GM23338 (cell line): ENCODE results near the gene CMC1. TPM values are rescaled to one million over a fixed set of nuclear protein-coding genes. Genes with fewer than 3 reads are reported as not detected.

Experiments used
- ATAC-seq: fragments of 200-7000 bp; cut with Tn5 transposase; 3 replicates; pipeline ENCODE4 v1.9.1; 2020
- DNase-seq: peaks from one replicate; pipeline ENCODE4 v3.0.0-alpha.2; 2015; ENCODE audit warnings: low spot score
- H2AFZ ChIP-seq: fragments of 200-600 bp; sonication (generic); 2 replicates; pipeline ENCODE4 v1.8.0; 2016; ENCODE audit warnings: antibody characterized with exemption, mild to moderate bottlenecking, moderate library complexity
- H3F3A ChIP-seq: fragments of 200-600 bp; sonication (generic); replicated peaks from 2 replicates; pipeline ENCODE4 v1.8.0; 2017; ENCODE audit warnings: antibody characterized with exemption, mixed run types, low read depth
- H3K27ac ChIP-seq: fragments of 200-600 bp; sonication (generic); 2 replicates; pipeline ENCODE4 v1.6.1; 2016; ENCODE audit warnings: low read depth
- H3K27me3 ChIP-seq: fragments of 200-600 bp; sonication (generic); 2 replicates; pipeline ENCODE4 v1.8.0; 2016; ENCODE audit warnings: mild to moderate bottlenecking, mixed run types, moderate library complexity; ENCODE audit not compliant: insufficient read depth
- H3K36me3 ChIP-seq: fragments of 200-600 bp; sonication (generic); 2 replicates; pipeline ENCODE4 v1.8.0; 2016; ENCODE audit warnings: mild to moderate bottlenecking; ENCODE audit not compliant: insufficient read depth
- H3K4me1 ChIP-seq: fragments of 200-600 bp; sonication (generic); 2 replicates; pipeline ENCODE4 v1.8.0; 2016; ENCODE audit warnings: mild to moderate bottlenecking, moderate library complexity; ENCODE audit not compliant: insufficient read depth
- H3K4me2 ChIP-seq: fragments of 200-600 bp; sonication (generic); 2 replicates; pipeline ENCODE4 v1.7.1; 2017; ENCODE audit warnings: mixed run types
- H3K4me3 ChIP-seq: fragments of 200-600 bp; sonication (generic); 2 replicates; pipeline ENCODE4 v1.6.1; 2016; ENCODE audit warnings: mixed run types
- H3K79me2 ChIP-seq: fragments of 200-600 bp; sonication (generic); replicated peaks from 2 replicates; pipeline ENCODE4 v1.8.0; 2017; ENCODE audit warnings: mild to moderate bottlenecking; ENCODE audit not compliant: insufficient read depth
- H3K9me2 ChIP-seq: fragments of 200-600 bp; sonication (generic); 2 replicates; pipeline ENCODE4 v1.8.0; 2017; ENCODE audit not compliant: insufficient read depth
- H4K20me1 ChIP-seq: fragments of 200-600 bp; sonication (generic); replicated peaks from 2 replicates; pipeline ENCODE4 v1.8.0; 2017; ENCODE audit warnings: mild to moderate bottlenecking; ENCODE audit not compliant: insufficient read depth
- H3K27ac Mint-ChIP-seq: 2 replicates; pipeline ENCODE4 v1.8.0; 2020; ENCODE audit warnings: inconsistent platforms, mild to moderate bottlenecking, moderate library complexity, mixed read lengths
- H3K27me3 Mint-ChIP-seq: 3 replicates; pipeline ENCODE4 v1.8.0; 2022; ENCODE audit warnings: low read depth, mild to moderate bottlenecking, moderate library complexity, mixed read lengths, inconsistent platforms; ENCODE audit not compliant: insufficient read depth, poor library complexity
- H3K36me3 Mint-ChIP-seq: 3 replicates; pipeline ENCODE4 v1.8.0; 2021; ENCODE audit warnings: low read depth, mild to moderate bottlenecking, inconsistent platforms, moderate library complexity, mixed read lengths
- H3K4me1 Mint-ChIP-seq: 3 replicates; pipeline ENCODE4 v1.8.0; 2020; ENCODE audit warnings: mild to moderate bottlenecking, inconsistent platforms, mixed read lengths
- H3K4me3 Mint-ChIP-seq: 3 replicates; pipeline ENCODE4 v1.8.0; 2021; ENCODE audit warnings: moderate library complexity, mild to moderate bottlenecking, inconsistent platforms, mixed read lengths
- H3K9me3 Mint-ChIP-seq: 3 replicates; pipeline ENCODE4 v1.8.0; 2020; ENCODE audit warnings: moderate library complexity, mild to moderate bottlenecking, inconsistent platforms, mixed read lengths
- CREB1 ChIP-seq: fragments of 250-450 bp; sonication (Bioruptor Pico); IDR thresholded peaks from 2 replicates; pipeline ENCODE4 v1.5.0; 2020; ENCODE audit warnings: low read depth, mild to moderate bottlenecking, moderate library complexity
- CTCF ChIP-seq, 2 experiments: fragments of 200-600 bp in 1 of 2; sonication (generic) in 1 of 2; conservative IDR thresholded peaks; 2 replicates each; pipeline versions ENCODE4 v1.5.1 to v1.6.1; 2016 to 2017; ENCODE audit warnings: antibody characterized with exemption in 2 of 2, low read depth in 2 of 2, mild to moderate bottlenecking in 2 of 2, moderate library complexity in 1 of 2
- ETS1 ChIP-seq: IDR thresholded peaks from 2 replicates; pipeline ENCODE4 v1.6.1; 2016; ENCODE audit warnings: antibody characterized with exemption
- EZH2 ChIP-seq: fragments of 200-600 bp; sonication (generic); IDR thresholded peaks from one replicate; pipeline ENCODE4 v1.8.0; 2017; ENCODE audit warnings: antibody characterized with exemption, mild to moderate bottlenecking, low read depth; ENCODE audit not compliant: unreplicated experiment
- EZH2phosphoT487 ChIP-seq: fragments of 200-600 bp; sonication (generic); IDR thresholded peaks from one replicate; pipeline ENCODE4 v1.8.1; 2018; ENCODE audit warnings: antibody characterized with exemption; ENCODE audit not compliant: unreplicated experiment
- JUNB ChIP-seq: IDR thresholded peaks from one replicate; pipeline ENCODE4 v1.6.1; 2016; ENCODE audit warnings: antibody characterized with exemption; ENCODE audit not compliant: unreplicated experiment
- NANOG ChIP-seq: IDR thresholded peaks from 2 replicates; pipeline ENCODE4 v1.6.1; 2016; ENCODE audit warnings: antibody characterized with exemption, borderline replicate concordance
- POLR2AphosphoS5 ChIP-seq: IDR thresholded peaks from 2 replicates; pipeline ENCODE4 v1.6.1; 2016; ENCODE audit warnings: antibody characterized with exemption, low read depth
- REST ChIP-seq: IDR thresholded peaks from one replicate; pipeline ENCODE4 v1.6.1; 2018; ENCODE audit warnings: antibody characterized with exemption; ENCODE audit not compliant: unreplicated experiment
- STAT1 ChIP-seq: IDR thresholded peaks from one replicate; pipeline ENCODE4 v1.6.1; 2016; ENCODE audit warnings: antibody characterized with exemption; ENCODE audit not compliant: unreplicated experiment
- ZNF114 ChIP-seq: fragments of 250-450 bp; sonication (Bioruptor Pico); IDR thresholded peaks from 2 replicates; pipeline ENCODE4 v1.5.0; 2020; ENCODE audit warnings: mild to moderate bottlenecking, moderate library complexity
- ZNF331 ChIP-seq: fragments of 250-450 bp; sonication (Bioruptor Pico); IDR thresholded peaks from 2 replicates; pipeline ENCODE4 v1.5.0; 2020; ENCODE audit warnings: low read depth, mild to moderate bottlenecking, moderate library complexity
- ZNF462 ChIP-seq: fragments of 250-450 bp; sonication (Bioruptor Pico); IDR thresholded peaks from 2 replicates; pipeline ENCODE4 v1.5.0; 2020; ENCODE audit warnings: mild to moderate bottlenecking, moderate library complexity
- polyA plus RNA-seq: library from polyadenylated mRNA; unstranded; fragments of >200 nt; fragmentation: Nextera tagmentation; extraction: Ambion mirVana; gene quantifications from 2 replicates; pipeline ENCODE4 v1.2.1, GENCODE V29; 2016
- total RNA-seq: library from RNA; depleted of rRNA; stranded (reverse); fragments of >200 nt; shearing (Covaris generic); gene quantifications from 2 replicates; pipeline ENCODE4 v1.2.3, GENCODE V29; 2014

Gene CMC1
- total and polyA plus RNA-seq, 2 experiments from 2014 or later, result 9.2 to 144 TPM

GRCh38 chr3:28345690-28346089, 104.3 kb downstream of the CMC1 start:
- Histone ChIP-seq H3K4me1 (no peaks in the 10 kb centered on the region), H3K9me2 (no peaks in the 10 kb centered on the region), H3K4me2 (no peak overlapping the region), H2AFZ (no peak overlapping the region), H3F3A (no peaks in the 10 kb centered on the region; the same call in 1 of the 2 replicates), H3K27me3 (no peaks in the 10 kb centered on the region), H3K4me3 (no peak overlapping the region), H3K36me3 (no peaks in the 10 kb centered on the region), H3K79me2 (peaks cover 63% of the 10 kb centered on the region), H4K20me1 (no peaks in the 10 kb centered on the region; the same call in 1 of the 2 replicates), H3K27ac (no peak overlapping the region)
- DNase-seq (no peak), ATAC-seq (no peak)
- TF ChIP-seq REST (no peak), POLR2AphosphoS5 (no peak), EZH2phosphoT487 (no peak), CTCF (conservative IDR thresholded peaks at IDR 0.05; ENCODE audit: low read depth in 2 of 2) (no peak), STAT1 (no peak), ZNF331 (no peak), ETS1 (no peak), JUNB (no peak), CREB1 (no peak), EZH2 (no peak), NANOG (no peak), ZNF114 (CRISPR knock-in tag) (no peak), ZNF462 (CRISPR knock-in tag) (no peak)
- peaks cover 20% of the 10 kb centered on the region for H3K4me1 Mint-ChIP-seq
- H3K27ac Mint-ChIP-seq, result no peak overlapping the region
- peaks cover 8% of the 10 kb centered on the region for H3K27me3 Mint-ChIP-seq
- H3K36me3 Mint-ChIP-seq, result no peaks in the 10 kb centered on the region
- no peak overlapping the region for H3K4me3 Mint-ChIP-seq
- H3K9me3 Mint-ChIP-seq, result no peaks in the 10 kb centered on the region; the same call in 2 of the 3 replicates
